ENCODE data around the gene AQP7.

- TF ChIP-seq CTCF (IDR thresholded peaks at IDR 0.05) (no peak), RAD21 (IDR thresholded peaks at IDR 0.05; ENCODE audit: low read length) (no peak)
These were observed 50.8 kb downstream of the AQP7 start for GRCh38 chr9:33351547-33351946.

Measured in SK-N-SH (cell line).